Measurements from ENCODE around the gene ASTL.

DNA sequence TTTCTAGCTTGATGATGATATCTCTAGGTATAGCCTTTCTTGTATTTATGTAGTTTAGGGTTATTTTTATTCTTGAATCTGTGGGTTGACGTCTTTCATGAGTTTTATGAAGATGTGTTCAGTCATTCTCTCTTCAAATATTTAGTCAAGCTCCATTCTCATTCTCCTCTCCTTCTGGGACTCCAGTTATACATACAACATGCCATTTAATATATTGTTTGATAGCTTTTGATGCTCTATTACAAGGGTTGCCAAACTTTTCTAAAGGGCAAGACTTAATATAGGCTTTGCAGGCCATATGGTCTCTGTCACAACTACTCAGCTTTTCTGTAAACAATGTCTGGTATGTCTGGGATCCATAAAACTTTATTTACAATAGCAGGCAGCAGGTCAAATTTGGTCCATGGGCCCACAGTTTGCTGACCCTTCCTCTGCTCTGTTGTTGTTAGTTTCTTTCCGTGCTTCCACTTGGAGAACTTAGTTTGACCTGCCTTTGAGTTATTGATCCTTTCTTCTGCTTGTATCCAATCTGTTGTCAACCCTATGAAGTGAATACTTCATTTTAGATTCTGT lies 63.0 kb downstream of the ASTL start:
- TF ChIP-seq MTF1 (CRISPR knock-in tag; IDR thresholded peaks at IDR 0.05) = no peak
- no peak for TF ChIP-seq MTA1 (CRISPR knock-in tag; IDR thresholded peaks at IDR 0.05; ENCODE audit: borderline replicate concordance)
- TF ChIP-seq ZFX (CRISPR knock-in tag; IDR thresholded peaks at IDR 0.05; ENCODE audit: low read depth) = no peak
- no peak for TF ChIP-seq FOXK2 (IDR thresholded peaks at IDR 0.05)
- TF ChIP-seq PBX3 (CRISPR knock-in tag; IDR thresholded peaks at IDR 0.05; ENCODE audit: borderline replicate concordance) = no peak
- no peak for TF ChIP-seq ZNF24 (IDR thresholded peaks at IDR 0.05)
- TF ChIP-seq JUND (CRISPR knock-in tag; IDR thresholded peaks at IDR 0.05) = no peak
- TF ChIP-seq TARDBP (CRISPR knock-in tag; IDR thresholded peaks at IDR 0.05) = no peak
- TF ChIP-seq ZNF143 (CRISPR knock-in tag; IDR thresholded peaks at IDR 0.05) = no peak
- no peak for TF ChIP-seq POLR2A (IDR thresholded peaks at IDR 0.05; ENCODE audit: insufficient read depth in 1 of 2, low read depth in 2 of 2, low read length in 2 of 2)
- TF ChIP-seq PCBP1 (IDR thresholded peaks at IDR 0.05; ENCODE audit: borderline replicate concordance, low read depth, low read length) = no peak
